Caco-2 (cell line): ENCODE measurements around the gene VCP. TPM values are rescaled to one million over a fixed set of nuclear protein-coding genes. Genes with fewer than 3 reads are reported as not detected.

Experiments
- BruUV-seq: library from RNA; stranded (reverse); fragments of 400-500 nt; replicated peaks from 2 replicates; lab custom pipeline; 2021; lab: Mats Ljungman, UMichigan
- CTCF ChIA-PET: fragments of 300-600 bp; sonication (Branson Sonifier 250); formaldehyde crosslinking; loops from one replicate; lab custom pipeline; 2022; ENCODE audit warnings: antibody characterized with exemption; lab: Charles Lee
- POLR2A ChIA-PET: fragments of 300-600 bp; sonication (Branson Sonifier 250); formaldehyde crosslinking; loops from one replicate; lab custom pipeline; 2022; ENCODE audit warnings: antibody characterized with exemption; lab: Charles Lee
- DNase-seq, 2 experiments: peaks; one replicate each; pipeline versions ENCODE4 v3.0.0 to v3.0.0-alpha.2; 2020 to 2022
- H3K27me3 ChIP-seq: replicated peaks from 2 replicates; pipeline ENCODE4 v1.6.0; 2011; ENCODE audit warnings: low read length; ENCODE audit not compliant: control insufficient read depth, insufficient read depth
- H3K36me3 ChIP-seq: 2 replicates; pipeline ENCODE4 v1.5.1; 2011; ENCODE audit warnings: low read length; ENCODE audit not compliant: control insufficient read depth, insufficient read depth
- H3K4me1 ChIP-seq: fragments of 250-450 bp; sonication (Bioruptor Pico); 2 replicates; pipeline ENCODE4 v1.5.1; 2020; ENCODE audit warnings: mild to moderate bottlenecking
- H3K4me3 ChIP-seq: 2 replicates; pipeline ENCODE4 v1.5.1; 2011; ENCODE audit warnings: low read depth, mild to moderate bottlenecking, control low read depth, low read length
- H3K9me3 ChIP-seq: fragments of 250-450 bp; sonication (Bioruptor Pico); 2 replicates; pipeline ENCODE4 v1.5.1; 2020; ENCODE audit warnings: mild to moderate bottlenecking, moderate library complexity
- H3K27ac Mint-ChIP-seq: one replicate; pipeline ENCODE4 v1.8.0; 2022; ENCODE audit warnings: mixed read lengths; ENCODE audit not compliant: unreplicated experiment
- H3K27me3 Mint-ChIP-seq: one replicate; pipeline ENCODE4 v1.8.0; 2022; ENCODE audit warnings: mixed read lengths; ENCODE audit not compliant: insufficient read depth, unreplicated experiment
- H3K36me3 Mint-ChIP-seq: one replicate; pipeline ENCODE4 v1.8.0; 2022; ENCODE audit warnings: mild to moderate bottlenecking, mixed read lengths; ENCODE audit not compliant: insufficient read depth, unreplicated experiment
- H3K4me1 Mint-ChIP-seq: one replicate; pipeline ENCODE4 v1.8.0; 2022; ENCODE audit warnings: low read depth, mixed read lengths; ENCODE audit not compliant: unreplicated experiment
- H3K4me3 Mint-ChIP-seq: one replicate; pipeline ENCODE4 v1.8.0; 2022; ENCODE audit warnings: mild to moderate bottlenecking, moderate library complexity, mixed read lengths; ENCODE audit not compliant: unreplicated experiment
- H3K9me3 Mint-ChIP-seq: one replicate; pipeline ENCODE4 v1.8.0; 2022; ENCODE audit warnings: mixed read lengths; ENCODE audit not compliant: unreplicated experiment
- intact Hi-C: fragments of 100-400 bp; cut with micrococcal nuclease; formaldehyde crosslinking; loops from one replicate; pipeline ENCODE4 v1.10.0; 2022; ENCODE audit not compliant: unreplicated experiment
- total RNA-seq: library from RNA; stranded (reverse); gene quantifications from 2 replicates; pipeline ENCODE4 v1.2.3, GENCODE V29; 2022
- TF ChIP-seq, protein P1 (sequence below), 2 experiments: fragments of 200-600 bp in 1 of 2; IDR thresholded peaks; 1 replicate in 1 of 2; 2 replicates in 1 of 2; pipeline versions ENCODE4 v1.5.1 to v1.8.0; 2011 to 2022; ENCODE audit warnings: antibody characterized with exemption in 1 of 2, control low read depth in 1 of 2, inconsistent platforms in 1 of 2, low read depth in 1 of 2, low read length in 1 of 2, mild to moderate bottlenecking in 1 of 2, moderate library complexity in 1 of 2; ENCODE audit not compliant: insufficient read depth in 1 of 2, severe bottlenecking in 1 of 2, unreplicated experiment in 1 of 2

VCP gene
- total RNA-seq, 1 experiment from 2014 or later, result 281 TPM

DNA sequence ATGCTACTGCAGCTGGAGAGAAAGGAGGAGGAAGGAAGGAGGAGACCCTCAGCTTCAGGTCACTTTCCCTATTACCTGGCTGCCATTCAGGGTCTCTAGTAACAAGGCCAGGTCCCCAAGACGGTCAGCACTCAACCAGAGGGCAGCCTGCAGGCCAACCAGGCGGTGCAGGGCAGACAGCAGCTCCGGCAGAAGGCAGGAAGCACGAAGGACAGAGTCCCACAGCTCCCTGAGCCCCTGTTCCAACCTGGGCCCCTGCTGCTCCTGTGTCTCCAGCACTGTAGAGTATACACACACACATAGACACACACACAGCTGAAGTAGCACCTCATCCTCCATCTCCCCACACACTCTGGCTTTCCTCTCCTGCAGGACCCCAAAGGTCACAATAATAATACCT lies 5.6 kb upstream of the VCP start:
- TF ChIP-seq, protein P1, sequence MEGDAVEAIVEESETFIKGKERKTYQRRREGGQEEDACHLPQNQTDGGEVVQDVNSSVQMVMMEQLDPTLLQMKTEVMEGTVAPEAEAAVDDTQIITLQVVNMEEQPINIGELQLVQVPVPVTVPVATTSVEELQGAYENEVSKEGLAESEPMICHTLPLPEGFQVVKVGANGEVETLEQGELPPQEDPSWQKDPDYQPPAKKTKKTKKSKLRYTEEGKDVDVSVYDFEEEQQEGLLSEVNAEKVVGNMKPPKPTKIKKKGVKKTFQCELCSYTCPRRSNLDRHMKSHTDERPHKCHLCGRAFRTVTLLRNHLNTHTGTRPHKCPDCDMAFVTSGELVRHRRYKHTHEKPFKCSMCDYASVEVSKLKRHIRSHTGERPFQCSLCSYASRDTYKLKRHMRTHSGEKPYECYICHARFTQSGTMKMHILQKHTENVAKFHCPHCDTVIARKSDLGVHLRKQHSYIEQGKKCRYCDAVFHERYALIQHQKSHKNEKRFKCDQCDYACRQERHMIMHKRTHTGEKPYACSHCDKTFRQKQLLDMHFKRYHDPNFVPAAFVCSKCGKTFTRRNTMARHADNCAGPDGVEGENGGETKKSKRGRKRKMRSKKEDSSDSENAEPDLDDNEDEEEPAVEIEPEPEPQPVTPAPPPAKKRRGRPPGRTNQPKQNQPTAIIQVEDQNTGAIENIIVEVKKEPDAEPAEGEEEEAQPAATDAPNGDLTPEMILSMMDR (IDR thresholded peaks at IDR 0.05; ENCODE audit: insufficient read depth in 1 of 2, low read depth in 1 of 2, low read length in 1 of 2, severe bottlenecking in 1 of 2, unreplicated experiment in 1 of 2), result no peak
- Mint-ChIP-seq H3K4me1 (peaks cover 9% of the 10 kb centered on the region), H3K4me3 (peak overlapping the region; percentile 86), H3K27ac (peak overlapping the region; percentile 87), H3K27me3 (no peaks in the 10 kb centered on the region), H3K36me3 (peaks cover 31% of the 10 kb centered on the region), H3K9me3 (no peaks in the 10 kb centered on the region)
- Histone ChIP-seq H3K9me3 (no peaks in the 10 kb centered on the region), H3K27me3 (no peaks in the 10 kb centered on the region), H3K4me3 (no peak overlapping the region), H3K36me3 (peaks cover 2% of the 10 kb centered on the region; the same call in 1 of the 2 replicates), H3K4me1 (peaks cover 12% of the 10 kb centered on the region; the same call in 1 of the 2 replicates)
- POLR2A ChIA-PET, result no interaction called here
- no TSS peak for BruUV-seq
- intact Hi-C loops, result no loop called here
- CTCF ChIA-PET, result no interaction called here
- DNase-seq, result no peak

DNA sequence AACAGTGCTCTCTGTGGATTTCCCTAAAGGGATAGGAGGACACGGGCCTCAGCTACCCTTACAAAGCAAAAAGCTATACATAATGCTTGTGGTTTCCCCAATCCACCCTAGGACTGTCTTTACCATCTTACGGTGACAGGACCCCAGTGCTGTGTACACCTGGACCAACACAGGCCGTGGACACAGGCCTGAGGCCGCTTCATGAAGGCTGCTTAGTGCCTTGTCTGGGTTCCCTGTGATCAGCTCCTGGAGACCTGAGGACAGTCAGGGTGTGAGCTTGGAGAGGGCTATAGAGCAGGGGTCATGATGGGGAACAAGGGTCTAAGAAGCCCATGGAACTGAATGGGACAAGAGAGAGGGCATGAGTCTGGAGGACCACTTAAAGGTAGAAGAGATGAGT lies 4.4 kb upstream of the VCP start:
- Mint-ChIP-seq H3K4me1 (peaks cover 13% of the 10 kb centered on the region), H3K9me3 (no peaks in the 10 kb centered on the region), H3K36me3 (peaks cover 42% of the 10 kb centered on the region), H3K27ac (no peak overlapping the region), H3K4me3 (no peak overlapping the region), H3K27me3 (no peaks in the 10 kb centered on the region)
- POLR2A ChIA-PET, result no interaction called here
- TF ChIP-seq, protein P1 (IDR thresholded peaks at IDR 0.05; ENCODE audit: insufficient read depth in 1 of 2, low read depth in 1 of 2, low read length in 1 of 2, severe bottlenecking in 1 of 2, unreplicated experiment in 1 of 2), result no peak
- Histone ChIP-seq H3K27me3 (no peaks in the 10 kb centered on the region), H3K4me3 (no peak overlapping the region), H3K4me1 (peaks cover 14% of the 10 kb centered on the region; the same call in 1 of the 2 replicates), H3K9me3 (no peaks in the 10 kb centered on the region), H3K36me3 (peaks cover 2% of the 10 kb centered on the region; the same call in 1 of the 2 replicates)
- intact Hi-C loops, result no loop called here
- CTCF ChIA-PET, result no interaction called here
- no TSS peak for BruUV-seq
- no peak for DNase-seq

DNA sequence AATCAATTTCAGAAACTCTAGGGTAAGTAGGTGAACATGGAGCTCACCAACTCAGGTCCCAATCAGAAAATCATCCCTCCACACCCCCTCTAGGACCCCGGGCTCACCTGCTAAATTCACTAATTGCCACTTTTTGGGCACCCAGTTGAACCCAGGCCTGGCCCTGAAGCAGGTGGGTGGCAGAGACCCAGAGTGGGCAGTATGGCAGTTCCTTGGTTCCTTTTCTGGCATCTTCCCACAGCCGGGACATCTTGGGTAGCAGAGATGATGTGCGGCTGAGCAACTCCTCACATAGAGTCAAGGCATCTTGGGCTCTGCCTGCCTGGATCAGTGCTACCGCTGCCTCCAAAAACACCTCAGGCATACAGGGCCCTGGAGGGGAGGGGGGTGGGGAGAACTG lies 2.9 kb upstream of the VCP start:
- ChIA-PET CTCF (no interaction called here), POLR2A (no interaction called here)
- Histone ChIP-seq H3K27me3 (no peaks in the 10 kb centered on the region), H3K36me3 (peaks cover 2% of the 10 kb centered on the region; the same call in 1 of the 2 replicates), H3K9me3 (no peaks in the 10 kb centered on the region), H3K4me1 (peaks cover 19% of the 10 kb centered on the region), H3K4me3 (no peak overlapping the region)
- Mint-ChIP-seq H3K36me3 (peaks cover 57% of the 10 kb centered on the region), H3K27ac (no peak overlapping the region), H3K27me3 (no peaks in the 10 kb centered on the region), H3K9me3 (no peaks in the 10 kb centered on the region), H3K4me3 (no peak overlapping the region), H3K4me1 (peaks cover 17% of the 10 kb centered on the region)
- TF ChIP-seq, protein P1 (IDR thresholded peaks at IDR 0.05; ENCODE audit: insufficient read depth in 1 of 2, low read depth in 1 of 2, low read length in 1 of 2, severe bottlenecking in 1 of 2, unreplicated experiment in 1 of 2), result no peak
- no TSS peak for BruUV-seq
- intact Hi-C loops, result no loop called here
- DNase-seq, result no peak
